Measurements from ENCODE around the gene NCLN.

- TF ChIP-seq CTCF (conservative IDR thresholded peaks at IDR 0.05 in 1 of 2, IDR thresholded peaks at IDR 0.05 in 1 of 2; ENCODE audit: low read depth in 1 of 2, low read length in 2 of 2) = no peak
- TF ChIP-seq EZH2 (IDR thresholded peaks at IDR 0.05; ENCODE audit: low read length, missing control alignments) = no peak
Measured at GRCh38 chr19:3189702-3190469, 4.2 kb downstream of the NCLN start.
